ENCODE results near the gene SMIM8.

Gene SMIM8

DNA sequence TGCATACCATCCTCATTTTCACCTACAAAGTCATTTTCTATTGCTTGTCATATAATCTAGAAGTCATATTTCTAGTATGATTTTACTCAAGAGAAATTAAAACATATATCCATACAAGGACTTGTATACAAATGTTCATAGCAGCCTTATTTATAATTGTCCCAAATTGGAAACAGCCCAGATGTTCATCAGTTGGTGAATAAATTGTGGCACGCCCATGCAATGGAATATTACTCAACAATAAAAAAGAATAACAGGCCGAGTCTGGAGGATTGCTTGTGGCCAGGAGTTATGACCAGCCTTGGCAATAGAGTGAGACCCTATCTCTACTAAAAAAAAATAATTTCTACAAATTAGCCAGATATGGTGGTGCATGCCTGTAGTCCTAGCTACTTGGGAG lies 51.0 kb downstream of the SMIM8 start:
- TF ChIP-seq, protein P1, sequence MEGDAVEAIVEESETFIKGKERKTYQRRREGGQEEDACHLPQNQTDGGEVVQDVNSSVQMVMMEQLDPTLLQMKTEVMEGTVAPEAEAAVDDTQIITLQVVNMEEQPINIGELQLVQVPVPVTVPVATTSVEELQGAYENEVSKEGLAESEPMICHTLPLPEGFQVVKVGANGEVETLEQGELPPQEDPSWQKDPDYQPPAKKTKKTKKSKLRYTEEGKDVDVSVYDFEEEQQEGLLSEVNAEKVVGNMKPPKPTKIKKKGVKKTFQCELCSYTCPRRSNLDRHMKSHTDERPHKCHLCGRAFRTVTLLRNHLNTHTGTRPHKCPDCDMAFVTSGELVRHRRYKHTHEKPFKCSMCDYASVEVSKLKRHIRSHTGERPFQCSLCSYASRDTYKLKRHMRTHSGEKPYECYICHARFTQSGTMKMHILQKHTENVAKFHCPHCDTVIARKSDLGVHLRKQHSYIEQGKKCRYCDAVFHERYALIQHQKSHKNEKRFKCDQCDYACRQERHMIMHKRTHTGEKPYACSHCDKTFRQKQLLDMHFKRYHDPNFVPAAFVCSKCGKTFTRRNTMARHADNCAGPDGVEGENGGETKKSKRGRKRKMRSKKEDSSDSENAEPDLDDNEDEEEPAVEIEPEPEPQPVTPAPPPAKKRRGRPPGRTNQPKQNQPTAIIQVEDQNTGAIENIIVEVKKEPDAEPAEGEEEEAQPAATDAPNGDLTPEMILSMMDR (IDR thresholded peaks at IDR 0.05; ENCODE audit: low read length), result no peak
- no peak for TF ChIP-seq EZH2 (IDR thresholded peaks at IDR 0.05; ENCODE audit: borderline replicate concordance, low read length)
- H4K20me1 ChIP-seq (ENCODE audit: insufficient read depth, low read length), result no peaks in the 10 kb centered on the region
- no peak overlapping the region for H3K9ac ChIP-seq (ENCODE audit: low read length)
- H3K4me3 ChIP-seq (ENCODE audit: low read depth, low read length, poor library complexity, severe bottlenecking), result no peak overlapping the region
- H3K27me3 ChIP-seq (ENCODE audit: insufficient read depth, low read length), result no peaks in the 10 kb centered on the region
- no peak overlapping the region for H3K4me2 ChIP-seq (ENCODE audit: low read length)
- no peak overlapping the region for H2AFZ ChIP-seq (ENCODE audit: low read length)
- no peaks in the 10 kb centered on the region for H3K36me3 ChIP-seq (ENCODE audit: insufficient read depth, low read length)
- 0 out of 2 replicates have a peak, but pooled peaks cover 2% of the 10 kb centered on the region for H3K9me3 ChIP-seq (ENCODE audit: low read length)
- H3F3A ChIP-seq (ENCODE audit: insufficient read depth, low read length), result no peaks in the 10 kb centered on the region
- no peaks in the 10 kb centered on the region for H3K79me2 ChIP-seq (ENCODE audit: insufficient read depth, low read length)
- H3K27ac ChIP-seq (ENCODE audit: low read depth, low read length, poor library complexity, severe bottlenecking), result no peak overlapping the region
- H3K9me2 ChIP-seq (ENCODE audit: low read depth, low read length), result no peaks in the 10 kb centered on the region
- H3K4me1 ChIP-seq (ENCODE audit: insufficient read depth, low read length, severe bottlenecking), result no peaks in the 10 kb centered on the region

DNA sequence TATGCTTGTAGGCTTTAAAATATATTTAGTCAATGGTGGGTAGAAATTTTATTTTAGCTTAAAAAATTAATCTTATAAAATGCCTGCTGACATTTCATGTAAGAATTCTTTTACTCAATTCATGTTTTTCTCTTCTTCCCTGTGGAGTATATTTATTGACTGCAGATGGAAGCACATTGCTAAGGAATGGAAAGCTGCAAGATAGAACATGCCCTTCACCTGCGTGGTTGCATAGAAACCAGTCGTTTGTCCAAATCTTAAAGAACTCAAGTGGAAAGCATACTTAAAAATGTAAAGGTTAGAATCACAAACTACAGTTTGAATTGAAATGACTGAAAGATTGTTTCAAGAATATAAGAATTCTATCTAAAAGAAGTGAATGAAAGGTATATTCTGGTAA lies 52.9 kb downstream of the SMIM8 start:
- Histone ChIP-seq H2AFZ (ENCODE audit: low read length) (no peak overlapping the region), H3K4me3 (ENCODE audit: low read depth, low read length, poor library complexity, severe bottlenecking) (no peak overlapping the region), H3K9me3 (ENCODE audit: low read length) (0 out of 2 replicates have a peak, but pooled peaks cover 2% of the 10 kb centered on the region), H3F3A (ENCODE audit: insufficient read depth, low read length) (no peaks in the 10 kb centered on the region), H3K27ac (ENCODE audit: low read depth, low read length, poor library complexity, severe bottlenecking) (no peak overlapping the region), H3K9me2 (ENCODE audit: low read depth, low read length) (no peaks in the 10 kb centered on the region), H3K79me2 (ENCODE audit: insufficient read depth, low read length) (no peaks in the 10 kb centered on the region), H3K27me3 (ENCODE audit: insufficient read depth, low read length) (no peaks in the 10 kb centered on the region), H4K20me1 (ENCODE audit: insufficient read depth, low read length) (no peaks in the 10 kb centered on the region), H3K9ac (ENCODE audit: low read length) (no peak overlapping the region), H3K36me3 (ENCODE audit: insufficient read depth, low read length) (no peaks in the 10 kb centered on the region), H3K4me1 (ENCODE audit: insufficient read depth, low read length, severe bottlenecking) (no peaks in the 10 kb centered on the region), H3K4me2 (ENCODE audit: low read length) (no peak overlapping the region)
- no peak for TF ChIP-seq EZH2 (IDR thresholded peaks at IDR 0.05; ENCODE audit: borderline replicate concordance, low read length)
- TF ChIP-seq, protein P1 (IDR thresholded peaks at IDR 0.05; ENCODE audit: low read length), result no peak

DNA sequence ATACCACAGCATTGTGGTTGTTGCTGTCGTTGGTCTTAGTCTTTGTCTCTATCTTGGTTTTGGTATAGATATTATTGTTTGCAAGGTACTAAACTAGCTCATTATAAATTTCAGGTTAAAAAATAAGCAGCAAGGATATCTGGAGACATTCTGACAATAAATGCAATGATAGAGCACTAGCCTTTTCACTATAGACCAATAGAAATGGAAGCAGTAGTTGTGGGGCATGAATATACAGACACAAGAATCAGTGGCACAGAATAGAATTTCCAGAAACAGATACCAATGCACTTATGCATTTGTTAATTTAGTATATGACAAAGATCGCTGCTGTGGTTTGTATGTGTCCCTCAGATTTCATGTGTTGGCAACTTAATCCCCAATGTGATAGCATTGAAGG lies 54.3 kb downstream of the SMIM8 start:
- H3K9me3 ChIP-seq (ENCODE audit: low read length), result 0 out of 2 replicates have a peak, but pooled peaks cover 2% of the 10 kb centered on the region
- no peak overlapping the region for H2AFZ ChIP-seq (ENCODE audit: low read length)
- no peak overlapping the region for H3K4me3 ChIP-seq (ENCODE audit: low read depth, low read length, poor library complexity, severe bottlenecking)
- H3F3A ChIP-seq (ENCODE audit: insufficient read depth, low read length), result no peaks in the 10 kb centered on the region
- no peaks in the 10 kb centered on the region for H4K20me1 ChIP-seq (ENCODE audit: insufficient read depth, low read length)
- H3K4me2 ChIP-seq (ENCODE audit: low read length), result no peak overlapping the region
- H3K4me1 ChIP-seq (ENCODE audit: insufficient read depth, low read length, severe bottlenecking), result no peaks in the 10 kb centered on the region
- H3K36me3 ChIP-seq (ENCODE audit: insufficient read depth, low read length), result no peaks in the 10 kb centered on the region
- no peak overlapping the region for H3K27ac ChIP-seq (ENCODE audit: low read depth, low read length, poor library complexity, severe bottlenecking)
- no peaks in the 10 kb centered on the region for H3K9me2 ChIP-seq (ENCODE audit: low read depth, low read length)
- TF ChIP-seq EZH2 (IDR thresholded peaks at IDR 0.05; ENCODE audit: borderline replicate concordance, low read length), result no peak
- TF ChIP-seq, protein P1 (IDR thresholded peaks at IDR 0.05; ENCODE audit: low read length), result no peak
- H3K27me3 ChIP-seq (ENCODE audit: insufficient read depth, low read length), result no peaks in the 10 kb centered on the region
- H3K79me2 ChIP-seq (ENCODE audit: insufficient read depth, low read length), result no peaks in the 10 kb centered on the region
- H3K9ac ChIP-seq (ENCODE audit: low read length), result no peak overlapping the region

All from OCI-LY1 (cell line).